Suppressor macrophage (primary cell): ENCODE measurements around the gene TSPAN18.

ENCODE experiments used
- DNase-seq, 4 experiments: peaks; one replicate each; pipeline ENCODE4 v3.0.0-alpha.2; 2020 to 2022

Gene TSPAN18

GRCh38 chr11:44926036-44926435 is 199.3 kb downstream of the TSPAN18 start:
- DNase-seq = no peak

- DNase-seq = peak; percentile 66 to 87 (median 77)
Measured at GRCh38 chr11:44927174-44927661, 200.5 kb downstream of the TSPAN18 start.

GRCh38 chr11:44928144-44928543 is 201.4 kb downstream of the TSPAN18 start:
- DNase-seq = no peak

- no peak for DNase-seq
Measured at GRCh38 chr11:44928816-44929215, 202.1 kb downstream of the TSPAN18 start.

GRCh38 chr11:44930588-44931302 is 204.0 kb downstream of the TSPAN18 start:
- no peak for DNase-seq

GRCh38 chr11:44931466-44931865 is 204.7 kb downstream of the TSPAN18 start:
- DNase-seq = no peak

GRCh38 chr11:44934110-44934509 is 207.3 kb downstream of the TSPAN18 start:
- DNase-seq = no peak

- no peak for DNase-seq
Measured at GRCh38 chr11:44934735-44935250, 208.0 kb downstream of the TSPAN18 start.

- peak; percentile 85 to 92 (median 90) for DNase-seq
Measured at GRCh38 chr11:44936525-44936924, 209.8 kb downstream of the TSPAN18 start.

- DNase-seq = no peak
Measured at GRCh38 chr11:44936951-44937543, 210.3 kb downstream of the TSPAN18 start.

- no peak for DNase-seq
Measured at GRCh38 chr11:44938066-44938691, 211.4 kb downstream of the TSPAN18 start.

- peak; percentile 79 to 90 (median 86) for DNase-seq
Measured at GRCh38 chr11:44939673-44940395, 213.1 kb downstream of the TSPAN18 start.

GRCh38 chr11:44940404-44940803 is 213.6 kb downstream of the TSPAN18 start:
- DNase-seq = no peak

GRCh38 chr11:44940835-44941234 is 214.1 kb downstream of the TSPAN18 start:
- DNase-seq = no peak

GRCh38 chr11:44941259-44942021 is 214.7 kb downstream of the TSPAN18 start:
- no peak for DNase-seq

- no peak for DNase-seq
Measured at GRCh38 chr11:44942029-44942955, 215.5 kb downstream of the TSPAN18 start.

- peak; percentile 68 to 85 (median 82) for DNase-seq
Measured at GRCh38 chr11:44943118-44943517, 216.4 kb downstream of the TSPAN18 start.

- DNase-seq = no peak
Measured at GRCh38 chr11:44943696-44944095, 216.9 kb downstream of the TSPAN18 start.

- DNase-seq = no peak
Measured at GRCh38 chr11:44944181-44944852, 217.6 kb downstream of the TSPAN18 start.

GRCh38 chr11:44944853-44945235 is 218.1 kb downstream of the TSPAN18 start:
- DNase-seq = no peak
